ENCODE data around the gene TMEM132D. TPM values are rescaled to one million over a fixed set of nuclear protein-coding genes. Genes with fewer than 3 reads are reported as not detected.

Gene TMEM132D
- total RNA-seq = under 1 TPM; 0.19 to 0.98 (median 0.34) TPM
- polyA plus RNA-seq = 1 to 10 TPM in 1 of 2 donors, under 1 TPM in 1; 0.53 to 2.8 TPM

- 2% methylated on average over 55 to 77 of the region's 77 CpGs for WGBS, 2 donors
- no peak within 1 kb of the TSS for H3K27ac ChIP-seq
- FAIRE-seq (no peak), DNase-seq (peak in 1 of 6 donors; percentile 51), ATAC-seq (peak in 2 of 4 donors; percentile 73 to 75)
- H3K4me3 ChIP-seq = no peak within 1 kb of the TSS
- H3K9me3 ChIP-seq = no peaks in the 10 kb centered on the region
- H3K4me1 ChIP-seq = no peaks in the 10 kb centered on the region
- H3K27me3 ChIP-seq = peaks cover 0 to 4% (median 0%) of the 10 kb centered on the region in 4 donors
- intact Hi-C loops (cut with DNase I) = no loop called here
- TF ChIP-seq CTCF (IDR thresholded peaks at IDR 0.05) = no peak
- H3K36me3 ChIP-seq = no peaks in the 10 kb centered on the region
These were observed at the start of gene TMEM132D for GRCh38 chr12:129903956-129904829. TMEM132D (minus strand) TSS chr12:129904025.

- ATAC-seq = no peak
- DNase-seq = no peak
- no peaks in the 10 kb centered on the region for H3K4me1 ChIP-seq
- H3K9me3 ChIP-seq = no peaks in the 10 kb centered on the region
- H3K27ac ChIP-seq = no peak overlapping the region
- no peak overlapping the region for H3K4me3 ChIP-seq
- no peak for TF ChIP-seq CTCF (IDR thresholded peaks at IDR 0.05)
- no peaks in the 10 kb centered on the region for H3K27me3 ChIP-seq
- no peaks in the 10 kb centered on the region for H3K36me3 ChIP-seq
- WGBS, 2 donors = 80 to 82% methylated on average over 16 of the region's 16 CpGs
- intact Hi-C loops (cut with DNase I) = no loop called here
- no peak for FAIRE-seq
These were observed 45.8 kb upstream of the TMEM132D start for GRCh38 chr12:129949651-129950050.

GRCh38 chr12:129941618-129942017 lies 37.8 kb upstream of the TMEM132D start:
- intact Hi-C loops (cut with DNase I) = no loop called here
- Histone ChIP-seq H3K9me3 (no peaks in the 10 kb centered on the region), H3K4me3 (no peak overlapping the region), H3K36me3 (no peaks in the 10 kb centered on the region), H3K4me1 (no peaks in the 10 kb centered on the region), H3K27ac (no peak overlapping the region), H3K27me3 (peaks cover 0 to 5% (median 0%) of the 10 kb centered on the region in 4 donors)
- FAIRE-seq = no peak
- TF ChIP-seq CTCF (IDR thresholded peaks at IDR 0.05) = no peak
- ATAC-seq = no peak
- 49 to 55% methylated on average over 9 of the region's 9 CpGs for WGBS, 2 donors
- no peak for DNase-seq

GRCh38 chr12:129938089-129938488 lies 34.3 kb upstream of the TMEM132D start:
- H3K27ac ChIP-seq = no peak overlapping the region
- no peak for ATAC-seq
- no peak for TF ChIP-seq CTCF (IDR thresholded peaks at IDR 0.05)
- H3K4me3 ChIP-seq = no peak overlapping the region
- no peaks in the 10 kb centered on the region for H3K4me1 ChIP-seq
- peaks cover 0 to 5% (median 0%) of the 10 kb centered on the region in 4 donors for H3K27me3 ChIP-seq
- no peaks in the 10 kb centered on the region for H3K36me3 ChIP-seq
- WGBS, 2 donors = 32 to 43% methylated on average over 7 of the region's 7 CpGs
- no peaks in the 10 kb centered on the region for H3K9me3 ChIP-seq
- no peak for FAIRE-seq
- no peak for DNase-seq
- intact Hi-C loops (cut with DNase I) = no loop called here

- Histone ChIP-seq H3K4me1 (no peaks in the 10 kb centered on the region), H3K27ac (no peak overlapping the region), H3K9me3 (no peaks in the 10 kb centered on the region), H3K36me3 (no peaks in the 10 kb centered on the region), H3K4me3 (no peak overlapping the region), H3K27me3 (peaks cover 0 to 2% (median 0%) of the 10 kb centered on the region in 4 donors)
- DNase-seq = no peak
- 17 to 18% methylated on average over 5 of the region's 5 CpGs for WGBS, 2 donors
- ATAC-seq = no peak
- no peak for FAIRE-seq
- no peak for TF ChIP-seq CTCF (IDR thresholded peaks at IDR 0.05)
- intact Hi-C loops (cut with DNase I) = no loop called here
These were observed 33.6 kb upstream of the TMEM132D start for GRCh38 chr12:129937426-129937825.
